ENCODE data around the gene PNPLA3.

DNA sequence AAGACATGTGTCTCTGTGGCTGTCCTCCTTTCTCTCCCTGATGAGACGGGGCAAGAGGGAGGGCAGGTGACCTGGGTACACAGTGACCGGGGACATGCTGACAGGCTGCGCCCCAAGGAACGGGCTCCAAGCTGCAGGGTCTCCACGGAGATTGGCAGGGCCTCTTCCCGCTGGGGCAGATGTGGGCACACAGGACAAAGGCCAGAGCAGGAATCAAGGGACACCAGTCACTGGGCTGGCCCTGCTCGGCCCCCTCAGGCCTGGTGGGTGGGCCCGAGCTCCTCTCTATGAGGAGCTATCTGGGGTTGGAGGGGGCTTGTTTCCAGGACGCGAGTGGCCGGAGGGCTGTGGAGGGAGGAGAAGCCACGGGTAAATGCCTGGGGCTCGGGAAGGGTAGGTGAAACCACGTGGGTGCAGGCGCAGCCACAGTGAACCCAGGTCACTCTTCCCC lies 43.0 kb upstream of the PNPLA3 start:
- TF ChIP-seq EZH2 (IDR thresholded peaks at IDR 0.05; ENCODE audit: low read length, unreplicated experiment), result no peak
- TF ChIP-seq, protein P1, sequence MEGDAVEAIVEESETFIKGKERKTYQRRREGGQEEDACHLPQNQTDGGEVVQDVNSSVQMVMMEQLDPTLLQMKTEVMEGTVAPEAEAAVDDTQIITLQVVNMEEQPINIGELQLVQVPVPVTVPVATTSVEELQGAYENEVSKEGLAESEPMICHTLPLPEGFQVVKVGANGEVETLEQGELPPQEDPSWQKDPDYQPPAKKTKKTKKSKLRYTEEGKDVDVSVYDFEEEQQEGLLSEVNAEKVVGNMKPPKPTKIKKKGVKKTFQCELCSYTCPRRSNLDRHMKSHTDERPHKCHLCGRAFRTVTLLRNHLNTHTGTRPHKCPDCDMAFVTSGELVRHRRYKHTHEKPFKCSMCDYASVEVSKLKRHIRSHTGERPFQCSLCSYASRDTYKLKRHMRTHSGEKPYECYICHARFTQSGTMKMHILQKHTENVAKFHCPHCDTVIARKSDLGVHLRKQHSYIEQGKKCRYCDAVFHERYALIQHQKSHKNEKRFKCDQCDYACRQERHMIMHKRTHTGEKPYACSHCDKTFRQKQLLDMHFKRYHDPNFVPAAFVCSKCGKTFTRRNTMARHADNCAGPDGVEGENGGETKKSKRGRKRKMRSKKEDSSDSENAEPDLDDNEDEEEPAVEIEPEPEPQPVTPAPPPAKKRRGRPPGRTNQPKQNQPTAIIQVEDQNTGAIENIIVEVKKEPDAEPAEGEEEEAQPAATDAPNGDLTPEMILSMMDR (conservative IDR thresholded peaks at IDR 0.05; ENCODE audit: low read depth, low read length), result no peak
- no peak for TF ChIP-seq EZH2phosphoT487 (IDR thresholded peaks at IDR 0.05; ENCODE audit: borderline replicate concordance, low read length)
